Measurements from ENCODE around the gene HTR4.

Gene HTR4

GRCh38 chr5:148645527-148645926, 8.8 kb downstream of the HTR4 start:
- DNase-seq (no peak), ATAC-seq (ENCODE audit: insufficient read depth, low read depth) (no peak)
- no peak overlapping the region for H3K27ac ChIP-seq (ENCODE audit: low read length)
- H3K4me2 ChIP-seq (ENCODE audit: insufficient read depth, low read length), result no peak overlapping the region
- no peaks in the 10 kb centered on the region for H3K27me3 ChIP-seq (ENCODE audit: insufficient read depth, low read length, poor library complexity)
- no peak overlapping the region for H2AFZ ChIP-seq (ENCODE audit: low read depth, low read length)
- H3K9ac ChIP-seq (ENCODE audit: low read depth, low read length), result no peak overlapping the region
- no peak for TF ChIP-seq EZH2 (IDR thresholded peaks at IDR 0.05; ENCODE audit: borderline replicate concordance, low read depth, low read length, severe bottlenecking)
- TF ChIP-seq, protein P1, sequence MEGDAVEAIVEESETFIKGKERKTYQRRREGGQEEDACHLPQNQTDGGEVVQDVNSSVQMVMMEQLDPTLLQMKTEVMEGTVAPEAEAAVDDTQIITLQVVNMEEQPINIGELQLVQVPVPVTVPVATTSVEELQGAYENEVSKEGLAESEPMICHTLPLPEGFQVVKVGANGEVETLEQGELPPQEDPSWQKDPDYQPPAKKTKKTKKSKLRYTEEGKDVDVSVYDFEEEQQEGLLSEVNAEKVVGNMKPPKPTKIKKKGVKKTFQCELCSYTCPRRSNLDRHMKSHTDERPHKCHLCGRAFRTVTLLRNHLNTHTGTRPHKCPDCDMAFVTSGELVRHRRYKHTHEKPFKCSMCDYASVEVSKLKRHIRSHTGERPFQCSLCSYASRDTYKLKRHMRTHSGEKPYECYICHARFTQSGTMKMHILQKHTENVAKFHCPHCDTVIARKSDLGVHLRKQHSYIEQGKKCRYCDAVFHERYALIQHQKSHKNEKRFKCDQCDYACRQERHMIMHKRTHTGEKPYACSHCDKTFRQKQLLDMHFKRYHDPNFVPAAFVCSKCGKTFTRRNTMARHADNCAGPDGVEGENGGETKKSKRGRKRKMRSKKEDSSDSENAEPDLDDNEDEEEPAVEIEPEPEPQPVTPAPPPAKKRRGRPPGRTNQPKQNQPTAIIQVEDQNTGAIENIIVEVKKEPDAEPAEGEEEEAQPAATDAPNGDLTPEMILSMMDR (IDR thresholded peaks at IDR 0.05; ENCODE audit: borderline replicate concordance, extremely low read depth, low read length, poor library complexity, severe bottlenecking), result no peak
- no peak overlapping the region for H3K4me3 ChIP-seq (ENCODE audit: low read depth in 1 of 2, low read length in 2 of 2)
- H3K9me3 ChIP-seq (ENCODE audit: insufficient read depth, low read length, severe bottlenecking), result no peaks in the 10 kb centered on the region
- no peaks in the 10 kb centered on the region for H3K36me3 ChIP-seq (ENCODE audit: insufficient read depth, low read length)
- no peaks in the 10 kb centered on the region for H3K79me2 ChIP-seq (ENCODE audit: insufficient read depth, low read length)
- H3K4me1 ChIP-seq (ENCODE audit: insufficient read depth, low read length), result no peaks in the 10 kb centered on the region
- H4K20me1 ChIP-seq (ENCODE audit: insufficient read depth, low read length), result no peaks in the 10 kb centered on the region

- no peak overlapping the region for H2AFZ ChIP-seq (ENCODE audit: low read depth, low read length)
- no peak overlapping the region for H3K4me2 ChIP-seq (ENCODE audit: insufficient read depth, low read length)
- no peak overlapping the region for H3K4me3 ChIP-seq (ENCODE audit: low read depth in 1 of 2, low read length in 2 of 2)
- no peaks in the 10 kb centered on the region for H3K36me3 ChIP-seq (ENCODE audit: insufficient read depth, low read length)
- TF ChIP-seq, protein P1 (IDR thresholded peaks at IDR 0.05; ENCODE audit: borderline replicate concordance, extremely low read depth, low read length, poor library complexity, severe bottlenecking), result no peak
- no peak for TF ChIP-seq EZH2 (IDR thresholded peaks at IDR 0.05; ENCODE audit: borderline replicate concordance, low read depth, low read length, severe bottlenecking)
- no peaks in the 10 kb centered on the region for H3K27me3 ChIP-seq (ENCODE audit: insufficient read depth, low read length, poor library complexity)
- no peaks in the 10 kb centered on the region for H4K20me1 ChIP-seq (ENCODE audit: insufficient read depth, low read length)
- no peaks in the 10 kb centered on the region for H3K79me2 ChIP-seq (ENCODE audit: insufficient read depth, low read length)
- ATAC-seq (ENCODE audit: insufficient read depth, low read depth), result no peak
- no peak for DNase-seq
- H3K4me1 ChIP-seq (ENCODE audit: insufficient read depth, low read length), result no peaks in the 10 kb centered on the region
- no peak overlapping the region for H3K27ac ChIP-seq (ENCODE audit: low read length)
- H3K9ac ChIP-seq (ENCODE audit: low read depth, low read length), result no peak overlapping the region
- H3K9me3 ChIP-seq (ENCODE audit: insufficient read depth, low read length, severe bottlenecking), result no peaks in the 10 kb centered on the region
Measured at GRCh38 chr5:148641735-148642134, 12.6 kb downstream of the HTR4 start.

DNA sequence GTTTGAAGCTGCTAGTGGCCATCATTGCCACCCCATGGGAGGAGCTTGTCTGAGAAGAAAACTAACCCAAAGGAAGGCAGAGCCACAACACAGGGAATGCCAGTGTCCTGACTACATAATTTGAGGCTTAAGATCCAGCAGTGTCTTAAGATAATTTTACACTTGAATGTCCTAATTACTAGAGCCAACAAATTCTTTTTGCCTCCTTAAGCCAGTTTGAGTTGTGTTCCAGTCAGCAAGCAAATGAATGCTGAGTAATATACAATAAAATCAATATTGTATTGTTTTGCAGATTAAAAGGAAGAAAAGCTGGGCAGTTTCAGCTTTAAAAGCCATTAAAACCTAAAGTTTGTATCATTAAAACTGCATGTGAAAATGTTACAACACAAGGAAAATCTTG, 13.9 kb downstream of the HTR4 start:
- no peak for ATAC-seq (ENCODE audit: insufficient read depth, low read depth)
- H3K4me2 ChIP-seq (ENCODE audit: insufficient read depth, low read length), result no peak overlapping the region
- H3K9me3 ChIP-seq (ENCODE audit: insufficient read depth, low read length, severe bottlenecking), result no peaks in the 10 kb centered on the region
- no peaks in the 10 kb centered on the region for H3K79me2 ChIP-seq (ENCODE audit: insufficient read depth, low read length)
- H3K27ac ChIP-seq (ENCODE audit: low read length), result no peak overlapping the region
- H2AFZ ChIP-seq (ENCODE audit: low read depth, low read length), result no peak overlapping the region
- no peaks in the 10 kb centered on the region for H3K4me1 ChIP-seq (ENCODE audit: insufficient read depth, low read length)
- TF ChIP-seq EZH2 (IDR thresholded peaks at IDR 0.05; ENCODE audit: borderline replicate concordance, low read depth, low read length, severe bottlenecking), result no peak
- TF ChIP-seq, protein P1 (IDR thresholded peaks at IDR 0.05; ENCODE audit: borderline replicate concordance, extremely low read depth, low read length, poor library complexity, severe bottlenecking), result no peak
- H3K36me3 ChIP-seq (ENCODE audit: insufficient read depth, low read length), result no peaks in the 10 kb centered on the region
- no peak overlapping the region for H3K9ac ChIP-seq (ENCODE audit: low read depth, low read length)
- H3K4me3 ChIP-seq (ENCODE audit: low read depth in 1 of 2, low read length in 2 of 2), result no peak overlapping the region
- no peak for DNase-seq
- no peaks in the 10 kb centered on the region for H4K20me1 ChIP-seq (ENCODE audit: insufficient read depth, low read length)
- no peaks in the 10 kb centered on the region for H3K27me3 ChIP-seq (ENCODE audit: insufficient read depth, low read length, poor library complexity)

GRCh38 chr5:148639081-148639480, 15.2 kb downstream of the HTR4 start:
- H3K4me1 ChIP-seq (ENCODE audit: insufficient read depth, low read length), result no peaks in the 10 kb centered on the region
- no peak for ATAC-seq (ENCODE audit: insufficient read depth, low read depth)
- TF ChIP-seq EZH2 (IDR thresholded peaks at IDR 0.05; ENCODE audit: borderline replicate concordance, low read depth, low read length, severe bottlenecking), result no peak
- TF ChIP-seq, protein P1 (IDR thresholded peaks at IDR 0.05; ENCODE audit: borderline replicate concordance, extremely low read depth, low read length, poor library complexity, severe bottlenecking), result no peak
- H3K27me3 ChIP-seq (ENCODE audit: insufficient read depth, low read length, poor library complexity), result no peaks in the 10 kb centered on the region
- H2AFZ ChIP-seq (ENCODE audit: low read depth, low read length), result no peak overlapping the region
- H3K79me2 ChIP-seq (ENCODE audit: insufficient read depth, low read length), result no peaks in the 10 kb centered on the region
- DNase-seq, result no peak
- no peak overlapping the region for H3K4me3 ChIP-seq (ENCODE audit: low read depth in 1 of 2, low read length in 2 of 2)
- no peak overlapping the region for H3K9ac ChIP-seq (ENCODE audit: low read depth, low read length)
- H4K20me1 ChIP-seq (ENCODE audit: insufficient read depth, low read length), result no peaks in the 10 kb centered on the region
- H3K36me3 ChIP-seq (ENCODE audit: insufficient read depth, low read length), result no peaks in the 10 kb centered on the region
- no peak overlapping the region for H3K4me2 ChIP-seq (ENCODE audit: insufficient read depth, low read length)
- no peak overlapping the region for H3K27ac ChIP-seq (ENCODE audit: low read length)
- no peaks in the 10 kb centered on the region for H3K9me3 ChIP-seq (ENCODE audit: insufficient read depth, low read length, severe bottlenecking)
